ENCODE results near the gene ZIC2.

The ZIC2 gene

DNA sequence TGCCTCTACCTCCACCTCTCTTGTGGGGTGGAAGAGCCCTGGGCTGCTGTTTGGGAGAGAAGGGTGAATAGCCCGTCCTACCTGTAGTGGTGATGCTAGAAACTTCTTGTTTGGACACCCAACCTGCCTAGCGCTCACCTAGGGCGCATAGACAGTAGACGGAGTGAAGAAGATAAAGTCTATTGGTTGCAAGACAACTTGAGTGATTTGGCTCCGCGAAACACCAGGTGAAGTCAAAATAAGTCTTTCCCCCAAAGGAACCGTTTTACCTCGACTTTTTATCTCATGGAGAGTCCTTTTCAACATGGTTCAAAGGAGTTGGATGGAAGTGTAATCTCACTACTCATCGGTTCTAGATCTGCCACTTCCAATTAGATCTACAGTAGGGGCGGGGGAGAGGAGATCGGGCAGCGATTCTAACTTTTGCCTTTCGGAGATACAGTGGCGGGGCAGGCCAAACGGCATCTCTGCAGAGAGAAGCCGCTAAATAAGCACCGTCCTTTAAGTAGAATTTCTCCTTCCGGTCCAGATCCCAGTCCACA is 9.3 kb upstream of the ZIC2 start:
- H3K4me3 ChIP-seq (ENCODE audit: low read depth, low read length): no peak overlapping the region; the same call in 1 of the 2 replicates

DNA sequence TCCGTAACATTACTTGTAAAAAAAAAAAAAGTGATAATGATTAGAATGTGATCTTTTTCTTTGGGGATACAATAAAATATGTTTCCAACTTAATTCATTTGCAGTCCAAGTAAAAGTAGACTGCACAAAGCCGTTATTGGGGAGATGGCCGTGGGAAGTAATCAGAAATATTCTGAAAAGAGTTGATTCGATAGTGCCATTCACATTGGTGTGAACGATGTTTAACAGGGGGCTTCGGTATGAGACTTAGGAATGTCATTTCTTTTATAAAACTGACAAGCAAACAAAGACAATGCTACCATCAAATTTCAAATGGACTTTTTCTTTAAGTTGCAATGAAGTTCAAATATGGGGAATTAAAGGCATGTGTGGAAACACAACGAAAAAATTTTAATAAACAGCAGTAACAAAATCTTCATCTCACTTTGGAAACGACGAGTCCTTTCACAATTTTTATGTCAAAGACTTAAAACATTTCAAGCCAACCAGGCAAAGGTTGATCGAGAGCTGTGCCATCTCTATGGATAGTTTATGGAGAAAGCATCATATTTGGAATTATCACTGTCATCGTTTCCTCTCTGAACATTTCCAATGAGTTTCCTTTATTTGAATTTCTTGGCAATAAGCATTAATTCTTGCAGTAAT is 8.3 kb upstream of the ZIC2 start:
- H3K4me3 ChIP-seq (ENCODE audit: low read depth, low read length): no peak overlapping the region
- peaks cover 0 to 7% of the 10 kb centered on the region in 2 experiments; a peak in 1 of 3 replicates for H3K36me3 ChIP-seq (ENCODE audit: control insufficient read depth in 2 of 2, insufficient read depth in 1 of 2, low read length in 2 of 2)
- 0 out of 2 replicates have a peak, but pooled peaks cover 6% of the 10 kb centered on the region for H3K4me1 ChIP-seq (ENCODE audit: control insufficient read depth, insufficient read depth, low read length)
- POLR2A ChIA-PET: interaction anchor here (1.6 kb wide), 1 partner anchor 9 kb away, joined by 6 read pairs; no protein-coding TSS in a partner anchor
- no peaks in the 10 kb centered on the region for H3K9me3 ChIP-seq (ENCODE audit: control insufficient read depth, insufficient read depth, low read depth, low read length)
- CTCF ChIA-PET: no interaction called here
- no peak overlapping the region for H3K27ac ChIP-seq (ENCODE audit: extremely low read depth, low read depth, low read length)
- TF ChIP-seq ZNF16 (tag by site-specific recombination; IDR thresholded peaks at IDR 0.05; ENCODE audit: low read depth) (no peak), ZFP69B (tag by site-specific recombination; IDR thresholded peaks at IDR 0.05) (no peak), ZNF184 (tag by site-specific recombination; IDR thresholded peaks at IDR 0.05) (no peak), ZNF623 (tag by site-specific recombination; IDR thresholded peaks at IDR 0.05) (no peak), ZNF561 (tag by site-specific recombination; IDR thresholded peaks at IDR 0.05; ENCODE audit: borderline replicate concordance) (no peak), ZNF132 (tag by site-specific recombination; IDR thresholded peaks at IDR 0.05; ENCODE audit: borderline replicate concordance) (no peak), ZNF350 (tag by site-specific recombination; IDR thresholded peaks at IDR 0.05) (no peak), KLF10 (tag by site-specific recombination; IDR thresholded peaks at IDR 0.05) (no peak), MYNN (tag by site-specific recombination; IDR thresholded peaks at IDR 0.05; ENCODE audit: borderline replicate concordance) (no peak), SCRT1 (tag by site-specific recombination; IDR thresholded peaks at IDR 0.05; ENCODE audit: borderline replicate concordance) (no peak), ZNF501 (tag by site-specific recombination; IDR thresholded peaks at IDR 0.05) (no peak)
- TF ChIP-seq, protein P1, sequence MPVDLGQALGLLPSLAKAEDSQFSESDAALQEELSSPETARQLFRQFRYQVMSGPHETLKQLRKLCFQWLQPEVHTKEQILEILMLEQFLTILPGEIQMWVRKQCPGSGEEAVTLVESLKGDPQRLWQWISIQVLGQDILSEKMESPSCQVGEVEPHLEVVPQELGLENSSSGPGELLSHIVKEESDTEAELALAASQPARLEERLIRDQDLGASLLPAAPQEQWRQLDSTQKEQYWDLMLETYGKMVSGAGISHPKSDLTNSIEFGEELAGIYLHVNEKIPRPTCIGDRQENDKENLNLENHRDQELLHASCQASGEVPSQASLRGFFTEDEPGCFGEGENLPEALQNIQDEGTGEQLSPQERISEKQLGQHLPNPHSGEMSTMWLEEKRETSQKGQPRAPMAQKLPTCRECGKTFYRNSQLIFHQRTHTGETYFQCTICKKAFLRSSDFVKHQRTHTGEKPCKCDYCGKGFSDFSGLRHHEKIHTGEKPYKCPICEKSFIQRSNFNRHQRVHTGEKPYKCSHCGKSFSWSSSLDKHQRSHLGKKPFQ (tag by site-specific recombination; IDR thresholded peaks at IDR 0.05): peak; percentile 73
- TF ChIP-seq, protein P2, sequence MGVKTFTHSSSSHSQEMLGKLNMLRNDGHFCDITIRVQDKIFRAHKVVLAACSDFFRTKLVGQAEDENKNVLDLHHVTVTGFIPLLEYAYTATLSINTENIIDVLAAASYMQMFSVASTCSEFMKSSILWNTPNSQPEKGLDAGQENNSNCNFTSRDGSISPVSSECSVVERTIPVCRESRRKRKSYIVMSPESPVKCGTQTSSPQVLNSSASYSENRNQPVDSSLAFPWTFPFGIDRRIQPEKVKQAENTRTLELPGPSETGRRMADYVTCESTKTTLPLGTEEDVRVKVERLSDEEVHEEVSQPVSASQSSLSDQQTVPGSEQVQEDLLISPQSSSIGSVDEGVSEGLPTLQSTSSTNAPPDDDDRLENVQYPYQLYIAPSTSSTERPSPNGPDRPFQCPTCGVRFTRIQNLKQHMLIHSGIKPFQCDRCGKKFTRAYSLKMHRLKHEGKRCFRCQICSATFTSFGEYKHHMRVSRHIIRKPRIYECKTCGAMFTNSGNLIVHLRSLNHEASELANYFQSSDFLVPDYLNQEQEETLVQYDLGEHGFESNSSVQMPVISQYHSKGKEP (tag by site-specific recombination; IDR thresholded peaks at IDR 0.05): no peak
- TF ChIP-seq, protein P3, sequence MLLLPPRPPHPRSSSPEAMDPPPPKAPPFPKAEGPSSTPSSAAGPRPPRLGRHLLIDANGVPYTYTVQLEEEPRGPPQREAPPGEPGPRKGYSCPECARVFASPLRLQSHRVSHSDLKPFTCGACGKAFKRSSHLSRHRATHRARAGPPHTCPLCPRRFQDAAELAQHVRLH (tag by site-specific recombination; IDR thresholded peaks at IDR 0.05): no peak
- TF ChIP-seq, protein P4, sequence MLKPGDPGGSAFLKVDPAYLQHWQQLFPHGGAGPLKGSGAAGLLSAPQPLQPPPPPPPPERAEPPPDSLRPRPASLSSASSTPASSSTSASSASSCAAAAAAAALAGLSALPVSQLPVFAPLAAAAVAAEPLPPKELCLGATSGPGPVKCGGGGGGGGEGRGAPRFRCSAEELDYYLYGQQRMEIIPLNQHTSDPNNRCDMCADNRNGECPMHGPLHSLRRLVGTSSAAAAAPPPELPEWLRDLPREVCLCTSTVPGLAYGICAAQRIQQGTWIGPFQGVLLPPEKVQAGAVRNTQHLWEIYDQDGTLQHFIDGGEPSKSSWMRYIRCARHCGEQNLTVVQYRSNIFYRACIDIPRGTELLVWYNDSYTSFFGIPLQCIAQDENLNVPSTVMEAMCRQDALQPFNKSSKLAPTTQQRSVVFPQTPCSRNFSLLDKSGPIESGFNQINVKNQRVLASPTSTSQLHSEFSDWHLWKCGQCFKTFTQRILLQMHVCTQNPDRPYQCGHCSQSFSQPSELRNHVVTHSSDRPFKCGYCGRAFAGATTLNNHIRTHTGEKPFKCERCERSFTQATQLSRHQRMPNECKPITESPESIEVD (tag by site-specific recombination; IDR thresholded peaks at IDR 0.05): peak; percentile 23; the same call in 1 of the 2 replicates

More for the DNA sequence above, 9.3 kb upstream of the ZIC2 start:
- Histone ChIP-seq H3K27ac (ENCODE audit: extremely low read depth, low read depth, low read length) (0 out of 2 replicates have a peak overlapping the region, but pooled peaks have one; percentile 100), H3K36me3 (ENCODE audit: control insufficient read depth in 2 of 2, insufficient read depth in 1 of 2, low read length in 2 of 2) (peaks cover 0 to 7% of the 10 kb centered on the region in 2 experiments; a peak in 1 of 3 replicates), H3K9me3 (ENCODE audit: control insufficient read depth, insufficient read depth, low read depth, low read length) (no peaks in the 10 kb centered on the region), H3K4me1 (ENCODE audit: control insufficient read depth, insufficient read depth, low read length) (peaks cover 9% of the 10 kb centered on the region; the same call in 1 of the 2 replicates)
- ChIA-PET POLR2A (interaction anchor here (1.1 to 2.7 kb wide), 2 partner anchors 10 to 15 kb away, joined by 3 to 101 read pairs; partner anchors contain the start of gene ZIC2), CTCF (interaction anchor here (0.7 kb wide), 1 partner anchor 129 kb away, joined by 3 read pairs; no protein-coding TSS in a partner anchor)
- TF ChIP-seq ZNF311 (tag by site-specific recombination; IDR thresholded peaks at IDR 0.05; ENCODE audit: borderline replicate concordance) (no peak), ZNF366 (tag by site-specific recombination; conservative IDR thresholded peaks at IDR 0.05) (no peak), ZNF624 (tag by site-specific recombination; IDR thresholded peaks at IDR 0.05) (no peak)
- TF ChIP-seq, protein P5, sequence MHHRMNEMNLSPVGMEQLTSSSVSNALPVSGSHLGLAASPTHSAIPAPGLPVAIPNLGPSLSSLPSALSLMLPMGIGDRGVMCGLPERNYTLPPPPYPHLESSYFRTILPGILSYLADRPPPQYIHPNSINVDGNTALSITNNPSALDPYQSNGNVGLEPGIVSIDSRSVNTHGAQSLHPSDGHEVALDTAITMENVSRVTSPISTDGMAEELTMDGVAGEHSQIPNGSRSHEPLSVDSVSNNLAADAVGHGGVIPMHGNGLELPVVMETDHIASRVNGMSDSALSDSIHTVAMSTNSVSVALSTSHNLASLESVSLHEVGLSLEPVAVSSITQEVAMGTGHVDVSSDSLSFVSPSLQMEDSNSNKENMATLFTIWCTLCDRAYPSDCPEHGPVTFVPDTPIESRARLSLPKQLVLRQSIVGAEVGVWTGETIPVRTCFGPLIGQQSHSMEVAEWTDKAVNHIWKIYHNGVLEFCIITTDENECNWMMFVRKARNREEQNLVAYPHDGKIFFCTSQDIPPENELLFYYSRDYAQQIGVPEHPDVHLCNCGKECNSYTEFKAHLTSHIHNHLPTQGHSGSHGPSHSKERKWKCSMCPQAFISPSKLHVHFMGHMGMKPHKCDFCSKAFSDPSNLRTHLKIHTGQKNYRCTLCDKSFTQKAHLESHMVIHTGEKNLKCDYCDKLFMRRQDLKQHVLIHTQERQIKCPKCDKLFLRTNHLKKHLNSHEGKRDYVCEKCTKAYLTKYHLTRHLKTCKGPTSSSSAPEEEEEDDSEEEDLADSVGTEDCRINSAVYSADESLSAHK (tag by site-specific recombination; IDR thresholded peaks at IDR 0.05): peak; percentile 54
- TF ChIP-seq, protein P6, sequence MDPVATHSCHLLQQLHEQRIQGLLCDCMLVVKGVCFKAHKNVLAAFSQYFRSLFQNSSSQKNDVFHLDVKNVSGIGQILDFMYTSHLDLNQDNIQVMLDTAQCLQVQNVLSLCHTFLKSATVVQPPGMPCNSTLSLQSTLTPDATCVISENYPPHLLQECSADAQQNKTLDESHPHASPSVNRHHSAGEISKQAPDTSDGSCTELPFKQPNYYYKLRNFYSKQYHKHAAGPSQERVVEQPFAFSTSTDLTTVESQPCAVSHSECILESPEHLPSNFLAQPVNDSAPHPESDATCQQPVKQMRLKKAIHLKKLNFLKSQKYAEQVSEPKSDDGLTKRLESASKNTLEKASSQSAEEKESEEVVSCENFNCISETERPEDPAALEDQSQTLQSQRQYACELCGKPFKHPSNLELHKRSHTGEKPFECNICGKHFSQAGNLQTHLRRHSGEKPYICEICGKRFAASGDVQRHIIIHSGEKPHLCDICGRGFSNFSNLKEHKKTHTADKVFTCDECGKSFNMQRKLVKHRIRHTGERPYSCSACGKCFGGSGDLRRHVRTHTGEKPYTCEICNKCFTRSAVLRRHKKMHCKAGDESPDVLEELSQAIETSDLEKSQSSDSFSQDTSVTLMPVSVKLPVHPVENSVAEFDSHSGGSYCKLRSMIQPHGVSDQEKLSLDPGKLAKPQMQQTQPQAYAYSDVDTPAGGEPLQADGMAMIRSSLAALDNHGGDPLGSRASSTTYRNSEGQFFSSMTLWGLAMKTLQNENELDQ (tag by site-specific recombination; IDR thresholded peaks at IDR 0.05; ENCODE audit: low read depth): no peak
